Body of pancreas (tissue), 4 donors: ENCODE data around the gene KIF1B. TPM values are rescaled to one million over a fixed set of nuclear protein-coding genes. Genes with fewer than 3 reads are reported as not detected.

Experiments
- ATAC-seq: fragments of 150-250 bp; one replicate; pipeline ENCODE4 v1.9.1; 2016
- DNase-seq, 4 donors: peaks; one replicate each; pipeline ENCODE4 v3.0.0-alpha.2; 2019
- H3K27ac ChIP-seq, 4 donors: fragments of 200-600 bp; sonication (generic); 1 replicate in 3 of 4; 2 replicates in 1 of 4; pipeline versions ENCODE4 v1.5.1 to v1.6.1; 2016 to 2019; ENCODE audit warnings: mild to moderate bottlenecking in 1 of 4, mixed read lengths in 1 of 4, moderate library complexity in 1 of 4
- H3K27me3 ChIP-seq, 2 donors: fragments of 200-600 bp; sonication (generic); one replicate each; pipeline ENCODE4 v1.6.0; 2016; ENCODE audit warnings: mild to moderate bottlenecking in 1 of 2
- H3K36me3 ChIP-seq, 2 donors: fragments of 200-600 bp; sonication (generic); replicated peaks in 1 of 2; 2 replicates each; pipeline ENCODE4 v1.5.1; 2016; ENCODE audit warnings: low read depth in 2 of 2; ENCODE audit not compliant: insufficient read depth in 1 of 2
- H3K4me1 ChIP-seq: fragments of 200-600 bp; sonication (generic); one replicate; pipeline ENCODE4 v1.6.0; 2016
- H3K4me3 ChIP-seq, 2 donors: fragments of 200-600 bp; sonication (generic); 1 replicate in 1 of 2; 2 replicates in 1 of 2; pipeline ENCODE4 v1.5.1; 2016 to 2019
- H3K9me3 ChIP-seq, 3 donors: fragments of 200-600 bp; sonication (generic); 1 replicate in 2 of 3; 2 replicates in 1 of 3; pipeline ENCODE4 v1.5.1; 2016
- CTCF ChIP-seq, 7 experiments: fragments of 450-650 bp in 4 of 7; fragments of 200-600 bp in 3 of 7; sonication (generic) in 3 of 7; IDR thresholded peaks; one replicate each; pipeline ENCODE4 v1.5.1; 2016 to 2019; ENCODE audit warnings: antibody characterized with exemption in 7 of 7
- POLR2A ChIP-seq, 3 donors: fragments of 450-650 bp; IDR thresholded peaks; one replicate each; pipeline ENCODE4 v1.6.1; 2016; ENCODE audit warnings: antibody characterized with exemption in 3 of 3, mild to moderate bottlenecking in 2 of 3
- WGBS, 2 donors: methylation state at CpG; one replicate each; pipeline ENCODE4 v1.1.5; 2017; 5-methylcytosine and 5-hydroxymethylcytosine counted together
- intact Hi-C: fragments of 100-400 bp; cut with DNase I; formaldehyde crosslinking; loops from one replicate; pipeline ENCODE4 v1.15.1; 2023
- total RNA-seq, 2 donors: library from RNA; depleted of rRNA; stranded (reverse); fragments of >200 nt; gene quantifications; one replicate each; pipeline ENCODE4 v1.1.0, GENCODE V29; 2016

KIF1B gene
- total RNA-seq, 2 donors from 2014 or later: 39.2 to 46.8 TPM

- H3K9me3 ChIP-seq: no peaks in the 10 kb centered on the region
- no peak overlapping the region for H3K27ac ChIP-seq
- H3K4me3 ChIP-seq: no peak overlapping the region
- no peak for ATAC-seq
- TF ChIP-seq POLR2A (IDR thresholded peaks at IDR 0.05) (no peak), CTCF (IDR thresholded peaks at IDR 0.05) (no peak)
- intact Hi-C loops: no loop called here
- 91 to 94% methylated on average over 7 of the region's 7 CpGs for WGBS, 2 donors
- H3K36me3 ChIP-seq: peaks cover 0 to 13% of the 10 kb centered on the region in 2 donors
- H3K27me3 ChIP-seq: no peaks in the 10 kb centered on the region
- H3K4me1 ChIP-seq: no peaks in the 10 kb centered on the region
- DNase-seq: no peak
These were observed 112.5 kb downstream of the KIF1B start for GRCh38 chr1:10322821-10323220.

- TF ChIP-seq CTCF (IDR thresholded peaks at IDR 0.05) (no peak), POLR2A (IDR thresholded peaks at IDR 0.05) (no peak)
- Histone ChIP-seq H3K4me3 (no peak overlapping the region), H3K27ac (no peak overlapping the region), H3K36me3 (peaks cover 0 to 13% of the 10 kb centered on the region in 2 donors), H3K4me1 (no peaks in the 10 kb centered on the region), H3K27me3 (no peaks in the 10 kb centered on the region), H3K9me3 (no peaks in the 10 kb centered on the region)
- intact Hi-C loops: no loop called here
- DNase-seq (no peak), ATAC-seq (no peak)
- WGBS, 2 donors: 89 to 93% methylated on average over 6 of the region's 6 CpGs
These were observed 114.3 kb downstream of the KIF1B start for GRCh38 chr1:10324627-10325026.

- Histone ChIP-seq H3K4me3 (no peak overlapping the region), H3K27ac (no peak overlapping the region), H3K27me3 (no peaks in the 10 kb centered on the region), H3K36me3 (peaks cover 0 to 13% of the 10 kb centered on the region in 2 donors), H3K4me1 (no peaks in the 10 kb centered on the region), H3K9me3 (no peaks in the 10 kb centered on the region)
- TF ChIP-seq POLR2A (IDR thresholded peaks at IDR 0.05): no peak
- TF ChIP-seq CTCF (IDR thresholded peaks at IDR 0.05): no peak
- WGBS, 2 donors: 78 to 89% methylated on average over 3 of the region's 3 CpGs
- intact Hi-C loops: no loop called here
- DNase-seq: no peak
- ATAC-seq: no peak
These were observed 115.2 kb downstream of the KIF1B start for GRCh38 chr1:10325521-10325920.

GRCh38 chr1:10326251-10326650, 115.9 kb downstream of the KIF1B start:
- H3K27ac ChIP-seq: no peak overlapping the region
- TF ChIP-seq CTCF (IDR thresholded peaks at IDR 0.05) (no peak), POLR2A (IDR thresholded peaks at IDR 0.05) (no peak)
- WGBS, 2 donors: 94 to 96% methylated on average over 11 of the region's 11 CpGs
- DNase-seq: no peak
- no peak for ATAC-seq
- no peak overlapping the region for H3K4me3 ChIP-seq
- H3K9me3 ChIP-seq: no peaks in the 10 kb centered on the region
- peaks cover 0 to 13% of the 10 kb centered on the region in 2 donors for H3K36me3 ChIP-seq
- intact Hi-C loops: no loop called here
- H3K27me3 ChIP-seq: no peaks in the 10 kb centered on the region
- no peaks in the 10 kb centered on the region for H3K4me1 ChIP-seq

- Histone ChIP-seq H3K9me3 (no peaks in the 10 kb centered on the region), H3K27ac (no peak overlapping the region), H3K4me3 (no peak overlapping the region), H3K4me1 (no peaks in the 10 kb centered on the region), H3K27me3 (no peaks in the 10 kb centered on the region), H3K36me3 (peaks cover 0 to 10% of the 10 kb centered on the region in 2 donors)
- 77 to 88% methylated on average over 6 of the region's 6 CpGs for WGBS, 2 donors
- intact Hi-C loops: no loop called here
- ATAC-seq: no peak
- DNase-seq: no peak
- TF ChIP-seq POLR2A (IDR thresholded peaks at IDR 0.05) (no peak), CTCF (IDR thresholded peaks at IDR 0.05) (no peak)
These were observed 118.0 kb downstream of the KIF1B start for GRCh38 chr1:10328180-10328963.
